Chondrocyte (in vitro differentiated cells): ENCODE data around the gene RAP1GAP. TPM values are rescaled to one million over a fixed set of nuclear protein-coding genes. Genes with fewer than 3 reads are reported as not detected.
"Not testable (repeated sequence)": the region's sequence is repeated elsewhere in the genome, so short reads cannot be mapped to it uniquely, and the experiment has no call there.

Experiments used
- DNase-seq: peaks from one replicate; pipeline ENCODE4 v3.0.0; 2021; ENCODE audit warnings: mixed read lengths, low spot score
- H3K27ac Mint-ChIP-seq: one replicate; pipeline ENCODE4 v1.8.0; 2021; ENCODE audit warnings: mild to moderate bottlenecking, moderate library complexity, mixed read lengths; ENCODE audit not compliant: unreplicated experiment
- H3K27me3 Mint-ChIP-seq: 2 replicates; pipeline ENCODE4 v1.8.0; 2021; ENCODE audit warnings: low read depth, mixed read lengths
- H3K36me3 Mint-ChIP-seq: 2 replicates; pipeline ENCODE4 v1.8.0; 2021; ENCODE audit warnings: low read depth, mixed read lengths
- H3K4me1 Mint-ChIP-seq: 2 replicates; pipeline ENCODE4 v1.8.0; 2021; ENCODE audit warnings: low read depth, mild to moderate bottlenecking, mixed read lengths
- H3K4me3 Mint-ChIP-seq: one replicate; pipeline ENCODE4 v1.8.0; 2021; ENCODE audit warnings: mild to moderate bottlenecking, moderate library complexity, mixed read lengths; ENCODE audit not compliant: unreplicated experiment
- H3K9me3 Mint-ChIP-seq: 2 replicates; pipeline ENCODE4 v1.8.0; 2021; ENCODE audit warnings: low read depth, mixed read lengths
- CTCF ChIP-seq: fragments of 200-600 bp; sonication (generic); IDR thresholded peaks from 2 replicates; pipeline ENCODE4 v1.5.0; 2021; ENCODE audit warnings: antibody characterized with exemption, mild to moderate bottlenecking, moderate library complexity
- total RNA-seq: library from RNA; stranded (reverse); gene quantifications from 3 replicates; pipeline ENCODE4 v1.2.1, GENCODE V29; 2021

The RAP1GAP gene
- total RNA-seq, 1 donor from 2014 or later, result 1.8 TPM

GRCh38 chr1:21677168-21677567 is 8.0 kb upstream of the RAP1GAP start:
- Mint-ChIP-seq H3K4me1 (peaks cover 24% of the 10 kb centered on the region), H3K4me3 (no peak overlapping the region), H3K27ac (no peak overlapping the region), H3K36me3 (peaks cover 28% of the 10 kb centered on the region), H3K9me3 (no peaks in the 10 kb centered on the region), H3K27me3 (no peaks in the 10 kb centered on the region)
- DNase-seq, result no peak
- TF ChIP-seq CTCF, result no peak

GRCh38 chr1:21674957-21675356 is 5.8 kb upstream of the RAP1GAP start:
- DNase-seq, result no peak
- no peak for TF ChIP-seq CTCF
- H3K4me1 Mint-ChIP-seq, result peaks cover 38% of the 10 kb centered on the region
- no peaks in the 10 kb centered on the region for H3K27me3 Mint-ChIP-seq
- peaks cover 17% of the 10 kb centered on the region for H3K36me3 Mint-ChIP-seq
- no peak overlapping the region for H3K4me3 Mint-ChIP-seq
- H3K9me3 Mint-ChIP-seq, result no peaks in the 10 kb centered on the region
- H3K27ac Mint-ChIP-seq, result no peak overlapping the region

GRCh38 chr1:21673853-21674252 is 4.7 kb upstream of the RAP1GAP start:
- H3K4me1 Mint-ChIP-seq, result peaks cover 45% of the 10 kb centered on the region
- H3K27me3 Mint-ChIP-seq, DNase-seq, H3K4me3 Mint-ChIP-seq, H3K36me3 Mint-ChIP-seq, H3K27ac Mint-ChIP-seq, H3K9me3 Mint-ChIP-seq: not testable (repeated sequence)

GRCh38 chr1:21673277-21673780 is 4.2 kb upstream of the RAP1GAP start:
- H3K4me1 Mint-ChIP-seq, result peaks cover 45% of the 10 kb centered on the region
- H3K4me3 Mint-ChIP-seq, result no peak overlapping the region
- no peak for TF ChIP-seq CTCF
- H3K27ac Mint-ChIP-seq, result peak overlapping the region; percentile 69
- no peaks in the 10 kb centered on the region for H3K9me3 Mint-ChIP-seq
- H3K36me3 Mint-ChIP-seq, result peaks cover 6% of the 10 kb centered on the region
- no peak for DNase-seq
- no peaks in the 10 kb centered on the region for H3K27me3 Mint-ChIP-seq

- H3K27ac Mint-ChIP-seq, result peak overlapping the region; percentile 69
- no peaks in the 10 kb centered on the region for H3K9me3 Mint-ChIP-seq
- TF ChIP-seq CTCF, result no peak
- no peaks in the 10 kb centered on the region for H3K36me3 Mint-ChIP-seq
- no peak for DNase-seq
- H3K27me3 Mint-ChIP-seq, result no peaks in the 10 kb centered on the region
- H3K4me3 Mint-ChIP-seq, result no peak overlapping the region
- H3K4me1 Mint-ChIP-seq, result peaks cover 45% of the 10 kb centered on the region
Measured at GRCh38 chr1:21672478-21673276, 3.5 kb upstream of the RAP1GAP start.

GRCh38 chr1:21671915-21672314 is 2.8 kb upstream of the RAP1GAP start:
- DNase-seq, result no peak
- no peak overlapping the region for H3K27ac Mint-ChIP-seq
- peaks cover 45% of the 10 kb centered on the region for H3K4me1 Mint-ChIP-seq
- no peaks in the 10 kb centered on the region for H3K9me3 Mint-ChIP-seq
- no peaks in the 10 kb centered on the region for H3K36me3 Mint-ChIP-seq
- H3K27me3 Mint-ChIP-seq, result no peaks in the 10 kb centered on the region
- TF ChIP-seq CTCF, result no peak
- H3K4me3 Mint-ChIP-seq, result no peak overlapping the region
